A673 (cell line): ENCODE measurements around the gene KRTAP4-6. TPM values are rescaled to one million over a fixed set of nuclear protein-coding genes. Genes with fewer than 3 reads are reported as not detected.

Experiments used
- BruUV-seq: library from RNA; stranded (reverse); fragments of 400-500 nt; replicated peaks from 2 replicates; lab custom pipeline; 2021; lab: Mats Ljungman, UMichigan
- CTCF ChIA-PET: fragments of 300-600 bp; sonication (Branson Sonifier 250); formaldehyde crosslinking; loops from one replicate; lab custom pipeline; 2022; ENCODE audit warnings: antibody characterized with exemption; lab: Charles Lee
- POLR2A ChIA-PET: fragments of 300-600 bp; sonication (Branson Sonifier 250); formaldehyde crosslinking; loops from one replicate; lab custom pipeline; 2022; ENCODE audit warnings: antibody characterized with exemption; ENCODE audit not compliant: low non-redundant PET; lab: Charles Lee
- DNase-seq: peaks from one replicate; pipeline ENCODE4 v3.0.0-alpha.2; 2015; ENCODE audit warnings: low spot score
- H3K27ac ChIP-seq: fragments of 200-600 bp; sonication (generic); 2 replicates; pipeline ENCODE4 v1.5.1; 2016; ENCODE audit warnings: mixed run types, low read depth, mild to moderate bottlenecking, mixed read lengths, antibody characterized with exemption, low read length; ENCODE audit not compliant: poor library complexity, severe bottlenecking
- H3K27me3 ChIP-seq: fragments of 200-600 bp; sonication (generic); replicated peaks from 2 replicates; pipeline ENCODE4 v1.6.1; 2017; ENCODE audit warnings: mixed run types, low read depth, mild to moderate bottlenecking, mixed read lengths, antibody characterized with exemption, low read length; ENCODE audit not compliant: insufficient read depth, poor library complexity
- H3K36me3 ChIP-seq: fragments of 200-600 bp; sonication (generic); 2 replicates; pipeline ENCODE4 v1.6.1; 2016; ENCODE audit warnings: mixed run types, mild to moderate bottlenecking, mixed read lengths, antibody characterized with exemption, low read length; ENCODE audit not compliant: insufficient read depth, poor library complexity, severe bottlenecking
- H3K4me1 ChIP-seq: fragments of 200-600 bp; sonication (generic); 2 replicates; pipeline ENCODE4 v1.6.1; 2017; ENCODE audit warnings: mixed run types, mild to moderate bottlenecking, mixed read lengths, antibody characterized with exemption, low read length; ENCODE audit not compliant: insufficient read depth, poor library complexity, severe bottlenecking
- H3K4me3 ChIP-seq: fragments of 200-600 bp; sonication (generic); 2 replicates; pipeline ENCODE4 v1.5.1; 2016; ENCODE audit warnings: low read depth, mixed run types, mild to moderate bottlenecking, mixed read lengths, low read length; ENCODE audit not compliant: poor library complexity, severe bottlenecking
- H3K9me3 ChIP-seq: fragments of 200-600 bp; sonication (generic); 2 replicates; pipeline ENCODE4 v1.6.1; 2016; ENCODE audit warnings: mixed run types, low read depth, mild to moderate bottlenecking, mixed read lengths, antibody characterized with exemption, low read length; ENCODE audit not compliant: poor library complexity, severe bottlenecking
- EZH2 ChIP-seq: fragments of 200-600 bp; sonication (generic); IDR thresholded peaks from 2 replicates; pipeline ENCODE4 v1.6.1; 2017; ENCODE audit warnings: borderline replicate concordance, low read depth, mild to moderate bottlenecking, mixed read lengths, antibody characterized with exemption, low read length; ENCODE audit not compliant: poor library complexity, severe bottlenecking
- intact Hi-C: fragments of 100-400 bp; cut with micrococcal nuclease; formaldehyde crosslinking; loops from one replicate; pipeline ENCODE4 v1.10.0; 2022; ENCODE audit not compliant: unreplicated experiment
- total RNA-seq: library from RNA; stranded (reverse); gene quantifications from 2 replicates; pipeline ENCODE4 v1.2.3, GENCODE V29; 2021
- TF ChIP-seq, protein P1 (sequence below): fragments of 300-800, 200-600 bp; sonication (generic); conservative IDR thresholded peaks from 2 replicates; pipeline ENCODE4 v1.5.1; 2017; ENCODE audit warnings: low read depth, mild to moderate bottlenecking, antibody characterized with exemption, low read length, moderate library complexity, mixed read lengths

KRTAP4-6 gene
- total RNA-seq, 1 experiment from 2014 or later = not detected

DNA sequence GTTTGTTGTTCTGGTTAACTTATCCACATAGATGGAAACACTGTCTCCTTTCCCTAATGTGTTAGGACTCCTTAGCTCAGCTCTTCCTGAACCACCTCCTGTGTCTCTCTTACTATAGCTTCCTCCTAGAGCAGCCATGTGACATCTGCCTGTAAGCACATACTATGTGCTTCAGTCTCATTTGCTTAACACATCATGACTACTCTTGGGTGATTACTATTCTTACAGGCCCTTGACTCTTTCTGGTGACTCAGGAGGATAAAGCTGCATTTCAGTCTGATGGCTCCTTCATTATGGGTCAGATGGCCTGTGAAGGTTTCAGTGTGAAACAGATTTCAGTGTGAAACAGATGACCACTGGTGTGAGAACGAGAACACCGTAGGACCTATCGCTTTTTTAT is 38.0 kb upstream of the KRTAP4-6 start:
- no peaks in the 10 kb centered on the region for H3K9me3 ChIP-seq
- H3K27me3 ChIP-seq = no peaks in the 10 kb centered on the region
- H3K4me1 ChIP-seq = no peaks in the 10 kb centered on the region
- ChIA-PET POLR2A (no interaction called here), CTCF (no interaction called here)
- DNase-seq = no peak
- BruUV-seq = no TSS peak
- no peak overlapping the region for H3K4me3 ChIP-seq
- TF ChIP-seq, protein P1, sequence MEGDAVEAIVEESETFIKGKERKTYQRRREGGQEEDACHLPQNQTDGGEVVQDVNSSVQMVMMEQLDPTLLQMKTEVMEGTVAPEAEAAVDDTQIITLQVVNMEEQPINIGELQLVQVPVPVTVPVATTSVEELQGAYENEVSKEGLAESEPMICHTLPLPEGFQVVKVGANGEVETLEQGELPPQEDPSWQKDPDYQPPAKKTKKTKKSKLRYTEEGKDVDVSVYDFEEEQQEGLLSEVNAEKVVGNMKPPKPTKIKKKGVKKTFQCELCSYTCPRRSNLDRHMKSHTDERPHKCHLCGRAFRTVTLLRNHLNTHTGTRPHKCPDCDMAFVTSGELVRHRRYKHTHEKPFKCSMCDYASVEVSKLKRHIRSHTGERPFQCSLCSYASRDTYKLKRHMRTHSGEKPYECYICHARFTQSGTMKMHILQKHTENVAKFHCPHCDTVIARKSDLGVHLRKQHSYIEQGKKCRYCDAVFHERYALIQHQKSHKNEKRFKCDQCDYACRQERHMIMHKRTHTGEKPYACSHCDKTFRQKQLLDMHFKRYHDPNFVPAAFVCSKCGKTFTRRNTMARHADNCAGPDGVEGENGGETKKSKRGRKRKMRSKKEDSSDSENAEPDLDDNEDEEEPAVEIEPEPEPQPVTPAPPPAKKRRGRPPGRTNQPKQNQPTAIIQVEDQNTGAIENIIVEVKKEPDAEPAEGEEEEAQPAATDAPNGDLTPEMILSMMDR = no peak
- TF ChIP-seq EZH2 = no peak
- no peak overlapping the region for H3K27ac ChIP-seq
- H3K36me3 ChIP-seq = no peaks in the 10 kb centered on the region
- intact Hi-C loops = no loop called here

DNA sequence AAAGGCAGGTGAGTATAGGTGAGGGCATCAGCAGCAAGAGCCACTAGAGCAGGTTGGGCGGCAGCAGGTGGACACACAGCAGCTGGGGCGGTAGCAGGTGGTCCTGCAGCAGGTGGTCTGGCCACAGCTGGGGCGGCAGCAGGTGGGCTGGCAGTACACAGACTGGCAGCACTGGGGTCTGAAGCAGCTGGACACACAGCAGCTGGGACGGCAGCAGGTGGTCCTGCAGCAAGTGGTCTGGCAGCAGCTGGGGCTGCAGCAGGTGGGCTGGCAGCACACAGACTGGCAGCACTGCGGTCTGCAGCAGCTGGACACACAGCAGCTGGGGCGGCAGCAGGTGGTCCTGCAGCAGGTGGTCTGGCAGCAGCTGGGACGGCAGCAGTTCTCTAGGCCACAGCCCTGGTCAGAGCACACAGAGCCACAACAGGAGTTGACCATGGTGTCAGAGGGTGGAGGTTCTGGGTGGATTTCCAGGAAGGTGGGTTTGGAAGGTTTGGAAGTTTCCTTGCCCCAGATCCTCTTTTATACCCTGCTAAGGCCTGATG is 37.5 kb upstream of the KRTAP4-6 start, which contains the start of gene KRTAP4-2:
KRTAP4-2 (minus strand) TSS at position 495 of the 545 bp plus-strand sequence; CDS start at position 438, 57 bp downstream.
- Histone ChIP-seq H3K9me3 (no peaks in the 10 kb centered on the region), H3K4me1 (no peaks in the 10 kb centered on the region), H3K4me3 (no peak within 1 kb of the TSS), H3K36me3 (no peaks in the 10 kb centered on the region), H3K27ac (no peak within 1 kb of the TSS), H3K27me3 (no peaks in the 10 kb centered on the region)
- TF ChIP-seq, protein P1 = no peak
- no peak for TF ChIP-seq EZH2
- POLR2A ChIA-PET = no interaction called here
- intact Hi-C loops = no loop called here
- CTCF ChIA-PET = no interaction called here
- BruUV-seq = no TSS peak
- DNase-seq = no peak

GRCh38 chr17:41176744-41177387 is 36.5 kb upstream of the KRTAP4-6 start:
- H3K27ac ChIP-seq = no peak overlapping the region
- no peaks in the 10 kb centered on the region for H3K36me3 ChIP-seq
- no TSS peak for BruUV-seq
- H3K9me3 ChIP-seq = no peaks in the 10 kb centered on the region
- TF ChIP-seq, protein P1 = no peak
- TF ChIP-seq EZH2 = no peak
- ChIA-PET CTCF (no interaction called here), POLR2A (no interaction called here)
- no peaks in the 10 kb centered on the region for H3K4me1 ChIP-seq
- H3K27me3 ChIP-seq = no peaks in the 10 kb centered on the region
- intact Hi-C loops = no loop called here
- no peak overlapping the region for H3K4me3 ChIP-seq
- no peak for DNase-seq
